ENCODE data around the gene UHMK1.

DNA sequence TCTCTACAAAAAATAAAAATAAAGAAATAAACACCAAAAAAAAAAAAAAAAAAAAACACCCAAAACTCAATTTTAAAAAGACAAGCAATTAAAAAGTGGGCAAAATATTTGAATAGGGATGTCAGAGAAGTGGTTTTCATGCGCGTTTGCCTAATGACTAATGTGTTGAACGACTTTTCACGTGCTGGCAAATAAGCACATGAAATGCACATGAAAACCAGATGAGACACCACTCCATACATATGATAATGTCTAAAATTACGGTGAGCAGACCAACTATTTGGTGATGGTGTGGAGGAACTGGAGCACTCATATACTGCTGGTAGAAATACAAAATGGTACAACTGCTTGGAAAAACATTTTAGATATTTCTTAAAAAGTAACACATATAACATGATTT is 39.4 kb upstream of the UHMK1 start:
- TF ChIP-seq, protein P1, sequence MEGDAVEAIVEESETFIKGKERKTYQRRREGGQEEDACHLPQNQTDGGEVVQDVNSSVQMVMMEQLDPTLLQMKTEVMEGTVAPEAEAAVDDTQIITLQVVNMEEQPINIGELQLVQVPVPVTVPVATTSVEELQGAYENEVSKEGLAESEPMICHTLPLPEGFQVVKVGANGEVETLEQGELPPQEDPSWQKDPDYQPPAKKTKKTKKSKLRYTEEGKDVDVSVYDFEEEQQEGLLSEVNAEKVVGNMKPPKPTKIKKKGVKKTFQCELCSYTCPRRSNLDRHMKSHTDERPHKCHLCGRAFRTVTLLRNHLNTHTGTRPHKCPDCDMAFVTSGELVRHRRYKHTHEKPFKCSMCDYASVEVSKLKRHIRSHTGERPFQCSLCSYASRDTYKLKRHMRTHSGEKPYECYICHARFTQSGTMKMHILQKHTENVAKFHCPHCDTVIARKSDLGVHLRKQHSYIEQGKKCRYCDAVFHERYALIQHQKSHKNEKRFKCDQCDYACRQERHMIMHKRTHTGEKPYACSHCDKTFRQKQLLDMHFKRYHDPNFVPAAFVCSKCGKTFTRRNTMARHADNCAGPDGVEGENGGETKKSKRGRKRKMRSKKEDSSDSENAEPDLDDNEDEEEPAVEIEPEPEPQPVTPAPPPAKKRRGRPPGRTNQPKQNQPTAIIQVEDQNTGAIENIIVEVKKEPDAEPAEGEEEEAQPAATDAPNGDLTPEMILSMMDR (IDR thresholded peaks at IDR 0.05; ENCODE audit: low read depth, low read length): no peak
- TF ChIP-seq EZH2phosphoT487 (IDR thresholded peaks at IDR 0.05; ENCODE audit: low read depth): no peak
